GM23338 (cell line): ENCODE results near the gene GKN2. TPM values are rescaled to one million over a fixed set of nuclear protein-coding genes. Genes with fewer than 3 reads are reported as not detected.

ENCODE experiments used
- ATAC-seq: fragments of 200-7000 bp; cut with Tn5 transposase; 3 replicates; pipeline ENCODE4 v1.9.1; 2020
- DNase-seq: peaks from one replicate; pipeline ENCODE4 v3.0.0-alpha.2; 2015; ENCODE audit warnings: low spot score
- H2AFZ ChIP-seq: fragments of 200-600 bp; sonication (generic); 2 replicates; pipeline ENCODE4 v1.8.0; 2016; ENCODE audit warnings: antibody characterized with exemption, mild to moderate bottlenecking, moderate library complexity
- H3F3A ChIP-seq: fragments of 200-600 bp; sonication (generic); replicated peaks from 2 replicates; pipeline ENCODE4 v1.8.0; 2017; ENCODE audit warnings: antibody characterized with exemption, mixed run types, low read depth
- H3K27ac ChIP-seq: fragments of 200-600 bp; sonication (generic); 2 replicates; pipeline ENCODE4 v1.6.1; 2016; ENCODE audit warnings: low read depth
- H3K27me3 ChIP-seq: fragments of 200-600 bp; sonication (generic); 2 replicates; pipeline ENCODE4 v1.8.0; 2016; ENCODE audit warnings: mild to moderate bottlenecking, mixed run types, moderate library complexity; ENCODE audit not compliant: insufficient read depth
- H3K36me3 ChIP-seq: fragments of 200-600 bp; sonication (generic); 2 replicates; pipeline ENCODE4 v1.8.0; 2016; ENCODE audit warnings: mild to moderate bottlenecking; ENCODE audit not compliant: insufficient read depth
- H3K4me1 ChIP-seq: fragments of 200-600 bp; sonication (generic); 2 replicates; pipeline ENCODE4 v1.8.0; 2016; ENCODE audit warnings: mild to moderate bottlenecking, moderate library complexity; ENCODE audit not compliant: insufficient read depth
- H3K4me2 ChIP-seq: fragments of 200-600 bp; sonication (generic); 2 replicates; pipeline ENCODE4 v1.7.1; 2017; ENCODE audit warnings: mixed run types
- H3K4me3 ChIP-seq: fragments of 200-600 bp; sonication (generic); 2 replicates; pipeline ENCODE4 v1.6.1; 2016; ENCODE audit warnings: mixed run types
- H3K79me2 ChIP-seq: fragments of 200-600 bp; sonication (generic); replicated peaks from 2 replicates; pipeline ENCODE4 v1.8.0; 2017; ENCODE audit warnings: mild to moderate bottlenecking; ENCODE audit not compliant: insufficient read depth
- H3K9me2 ChIP-seq: fragments of 200-600 bp; sonication (generic); 2 replicates; pipeline ENCODE4 v1.8.0; 2017; ENCODE audit not compliant: insufficient read depth
- H4K20me1 ChIP-seq: fragments of 200-600 bp; sonication (generic); replicated peaks from 2 replicates; pipeline ENCODE4 v1.8.0; 2017; ENCODE audit warnings: mild to moderate bottlenecking; ENCODE audit not compliant: insufficient read depth
- H3K27ac Mint-ChIP-seq: 2 replicates; pipeline ENCODE4 v1.8.0; 2020; ENCODE audit warnings: inconsistent platforms, mild to moderate bottlenecking, moderate library complexity, mixed read lengths
- H3K27me3 Mint-ChIP-seq: 3 replicates; pipeline ENCODE4 v1.8.0; 2022; ENCODE audit warnings: low read depth, mild to moderate bottlenecking, moderate library complexity, mixed read lengths, inconsistent platforms; ENCODE audit not compliant: insufficient read depth, poor library complexity
- H3K36me3 Mint-ChIP-seq: 3 replicates; pipeline ENCODE4 v1.8.0; 2021; ENCODE audit warnings: low read depth, mild to moderate bottlenecking, inconsistent platforms, moderate library complexity, mixed read lengths
- H3K4me1 Mint-ChIP-seq: 3 replicates; pipeline ENCODE4 v1.8.0; 2020; ENCODE audit warnings: mild to moderate bottlenecking, inconsistent platforms, mixed read lengths
- H3K4me3 Mint-ChIP-seq: 3 replicates; pipeline ENCODE4 v1.8.0; 2021; ENCODE audit warnings: moderate library complexity, mild to moderate bottlenecking, inconsistent platforms, mixed read lengths
- H3K9me3 Mint-ChIP-seq: 3 replicates; pipeline ENCODE4 v1.8.0; 2020; ENCODE audit warnings: moderate library complexity, mild to moderate bottlenecking, inconsistent platforms, mixed read lengths
- CREB1 ChIP-seq: fragments of 250-450 bp; sonication (Bioruptor Pico); IDR thresholded peaks from 2 replicates; pipeline ENCODE4 v1.5.0; 2020; ENCODE audit warnings: low read depth, mild to moderate bottlenecking, moderate library complexity
- ETS1 ChIP-seq: IDR thresholded peaks from 2 replicates; pipeline ENCODE4 v1.6.1; 2016; ENCODE audit warnings: antibody characterized with exemption
- EZH2 ChIP-seq: fragments of 200-600 bp; sonication (generic); IDR thresholded peaks from one replicate; pipeline ENCODE4 v1.8.0; 2017; ENCODE audit warnings: antibody characterized with exemption, mild to moderate bottlenecking, low read depth; ENCODE audit not compliant: unreplicated experiment
- EZH2phosphoT487 ChIP-seq: fragments of 200-600 bp; sonication (generic); IDR thresholded peaks from one replicate; pipeline ENCODE4 v1.8.1; 2018; ENCODE audit warnings: antibody characterized with exemption; ENCODE audit not compliant: unreplicated experiment
- JUNB ChIP-seq: IDR thresholded peaks from one replicate; pipeline ENCODE4 v1.6.1; 2016; ENCODE audit warnings: antibody characterized with exemption; ENCODE audit not compliant: unreplicated experiment
- NANOG ChIP-seq: IDR thresholded peaks from 2 replicates; pipeline ENCODE4 v1.6.1; 2016; ENCODE audit warnings: antibody characterized with exemption, borderline replicate concordance
- POLR2AphosphoS5 ChIP-seq: IDR thresholded peaks from 2 replicates; pipeline ENCODE4 v1.6.1; 2016; ENCODE audit warnings: antibody characterized with exemption, low read depth
- REST ChIP-seq: IDR thresholded peaks from one replicate; pipeline ENCODE4 v1.6.1; 2018; ENCODE audit warnings: antibody characterized with exemption; ENCODE audit not compliant: unreplicated experiment
- ZNF114 ChIP-seq: fragments of 250-450 bp; sonication (Bioruptor Pico); IDR thresholded peaks from 2 replicates; pipeline ENCODE4 v1.5.0; 2020; ENCODE audit warnings: mild to moderate bottlenecking, moderate library complexity
- ZNF331 ChIP-seq: fragments of 250-450 bp; sonication (Bioruptor Pico); IDR thresholded peaks from 2 replicates; pipeline ENCODE4 v1.5.0; 2020; ENCODE audit warnings: low read depth, mild to moderate bottlenecking, moderate library complexity
- polyA plus RNA-seq: library from polyadenylated mRNA; unstranded; fragments of >200 nt; fragmentation: Nextera tagmentation; extraction: Ambion mirVana; gene quantifications from 2 replicates; pipeline ENCODE4 v1.2.1, GENCODE V29; 2016
- total RNA-seq: library from RNA; depleted of rRNA; stranded (reverse); fragments of >200 nt; shearing (Covaris generic); gene quantifications from 2 replicates; pipeline ENCODE4 v1.2.3, GENCODE V29; 2014
- TF ChIP-seq, protein P1 (sequence below), 2 experiments: fragments of 200-600 bp in 1 of 2; sonication (generic) in 1 of 2; conservative IDR thresholded peaks; 2 replicates each; pipeline versions ENCODE4 v1.5.1 to v1.6.1; 2016 to 2017; ENCODE audit warnings: antibody characterized with exemption in 2 of 2, low read depth in 2 of 2, mild to moderate bottlenecking in 2 of 2, moderate library complexity in 1 of 2
- TF ChIP-seq, protein P2 (sequence below): fragments of 250-450 bp; sonication (Bioruptor Pico); IDR thresholded peaks from 2 replicates; pipeline ENCODE4 v1.5.0; 2020; ENCODE audit warnings: mild to moderate bottlenecking, moderate library complexity

The GKN2 gene
- total and polyA plus RNA-seq, 2 experiments from 2014 or later: not detected

DNA sequence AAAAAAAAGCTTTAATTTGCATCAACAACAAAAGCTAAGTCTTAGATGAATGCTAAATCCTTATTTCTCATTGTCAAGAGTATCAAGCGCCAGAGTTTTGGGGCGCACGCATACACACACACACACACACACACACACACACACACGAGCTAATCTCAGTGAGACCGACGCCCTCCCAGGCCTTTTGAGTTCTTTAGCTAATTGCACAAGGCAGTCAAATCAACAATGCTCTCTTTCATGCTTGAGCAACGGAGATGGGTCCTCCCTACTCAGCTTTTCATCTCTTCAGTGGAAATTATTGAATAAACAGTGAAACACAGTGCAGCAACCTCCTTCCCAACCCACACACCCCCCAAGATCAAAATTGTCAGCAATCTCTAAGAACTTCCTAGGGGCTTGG lies 41.0 kb upstream of the GKN2 start (continued):
- TF ChIP-seq, protein P1, sequence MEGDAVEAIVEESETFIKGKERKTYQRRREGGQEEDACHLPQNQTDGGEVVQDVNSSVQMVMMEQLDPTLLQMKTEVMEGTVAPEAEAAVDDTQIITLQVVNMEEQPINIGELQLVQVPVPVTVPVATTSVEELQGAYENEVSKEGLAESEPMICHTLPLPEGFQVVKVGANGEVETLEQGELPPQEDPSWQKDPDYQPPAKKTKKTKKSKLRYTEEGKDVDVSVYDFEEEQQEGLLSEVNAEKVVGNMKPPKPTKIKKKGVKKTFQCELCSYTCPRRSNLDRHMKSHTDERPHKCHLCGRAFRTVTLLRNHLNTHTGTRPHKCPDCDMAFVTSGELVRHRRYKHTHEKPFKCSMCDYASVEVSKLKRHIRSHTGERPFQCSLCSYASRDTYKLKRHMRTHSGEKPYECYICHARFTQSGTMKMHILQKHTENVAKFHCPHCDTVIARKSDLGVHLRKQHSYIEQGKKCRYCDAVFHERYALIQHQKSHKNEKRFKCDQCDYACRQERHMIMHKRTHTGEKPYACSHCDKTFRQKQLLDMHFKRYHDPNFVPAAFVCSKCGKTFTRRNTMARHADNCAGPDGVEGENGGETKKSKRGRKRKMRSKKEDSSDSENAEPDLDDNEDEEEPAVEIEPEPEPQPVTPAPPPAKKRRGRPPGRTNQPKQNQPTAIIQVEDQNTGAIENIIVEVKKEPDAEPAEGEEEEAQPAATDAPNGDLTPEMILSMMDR (conservative IDR thresholded peaks at IDR 0.05; ENCODE audit: low read depth in 2 of 2): no peak
- no peak for TF ChIP-seq JUNB
- no peak for TF ChIP-seq ZNF331 (CRISPR knock-in tag)
- TF ChIP-seq REST: no peak
- no peak for TF ChIP-seq EZH2phosphoT487

GRCh38 chr2:68992933-68993332 lies 40.2 kb upstream of the GKN2 start:
- H3K4me1 ChIP-seq: no peaks in the 10 kb centered on the region
- no peaks in the 10 kb centered on the region for H4K20me1 ChIP-seq
- H3F3A ChIP-seq: no peaks in the 10 kb centered on the region
- Mint-ChIP-seq H3K36me3 (no peaks in the 10 kb centered on the region), H3K27me3 (no peaks in the 10 kb centered on the region), H3K27ac (no peak overlapping the region), H3K4me3 (no peak overlapping the region), H3K4me1 (no peaks in the 10 kb centered on the region; the same call in 2 of the 3 replicates), H3K9me3 (no peaks in the 10 kb centered on the region)
- no peaks in the 10 kb centered on the region for H3K79me2 ChIP-seq
- no peak overlapping the region for H3K4me3 ChIP-seq
- ATAC-seq (no peak), DNase-seq (no peak)
- H3K4me2 ChIP-seq: no peak overlapping the region
- no peaks in the 10 kb centered on the region for H3K9me2 ChIP-seq
- no peaks in the 10 kb centered on the region for H3K27me3 ChIP-seq
- H3K36me3 ChIP-seq: no peaks in the 10 kb centered on the region
- no peak overlapping the region for H3K27ac ChIP-seq
- H2AFZ ChIP-seq: no peak overlapping the region
- TF ChIP-seq ZNF114 (CRISPR knock-in tag) (no peak), CREB1 (CRISPR knock-in tag) (no peak), POLR2AphosphoS5 (no peak), EZH2 (no peak), NANOG (no peak), ETS1 (no peak), EZH2phosphoT487 (no peak), ZNF331 (CRISPR knock-in tag) (no peak), JUNB (no peak)
- TF ChIP-seq, protein P2, sequence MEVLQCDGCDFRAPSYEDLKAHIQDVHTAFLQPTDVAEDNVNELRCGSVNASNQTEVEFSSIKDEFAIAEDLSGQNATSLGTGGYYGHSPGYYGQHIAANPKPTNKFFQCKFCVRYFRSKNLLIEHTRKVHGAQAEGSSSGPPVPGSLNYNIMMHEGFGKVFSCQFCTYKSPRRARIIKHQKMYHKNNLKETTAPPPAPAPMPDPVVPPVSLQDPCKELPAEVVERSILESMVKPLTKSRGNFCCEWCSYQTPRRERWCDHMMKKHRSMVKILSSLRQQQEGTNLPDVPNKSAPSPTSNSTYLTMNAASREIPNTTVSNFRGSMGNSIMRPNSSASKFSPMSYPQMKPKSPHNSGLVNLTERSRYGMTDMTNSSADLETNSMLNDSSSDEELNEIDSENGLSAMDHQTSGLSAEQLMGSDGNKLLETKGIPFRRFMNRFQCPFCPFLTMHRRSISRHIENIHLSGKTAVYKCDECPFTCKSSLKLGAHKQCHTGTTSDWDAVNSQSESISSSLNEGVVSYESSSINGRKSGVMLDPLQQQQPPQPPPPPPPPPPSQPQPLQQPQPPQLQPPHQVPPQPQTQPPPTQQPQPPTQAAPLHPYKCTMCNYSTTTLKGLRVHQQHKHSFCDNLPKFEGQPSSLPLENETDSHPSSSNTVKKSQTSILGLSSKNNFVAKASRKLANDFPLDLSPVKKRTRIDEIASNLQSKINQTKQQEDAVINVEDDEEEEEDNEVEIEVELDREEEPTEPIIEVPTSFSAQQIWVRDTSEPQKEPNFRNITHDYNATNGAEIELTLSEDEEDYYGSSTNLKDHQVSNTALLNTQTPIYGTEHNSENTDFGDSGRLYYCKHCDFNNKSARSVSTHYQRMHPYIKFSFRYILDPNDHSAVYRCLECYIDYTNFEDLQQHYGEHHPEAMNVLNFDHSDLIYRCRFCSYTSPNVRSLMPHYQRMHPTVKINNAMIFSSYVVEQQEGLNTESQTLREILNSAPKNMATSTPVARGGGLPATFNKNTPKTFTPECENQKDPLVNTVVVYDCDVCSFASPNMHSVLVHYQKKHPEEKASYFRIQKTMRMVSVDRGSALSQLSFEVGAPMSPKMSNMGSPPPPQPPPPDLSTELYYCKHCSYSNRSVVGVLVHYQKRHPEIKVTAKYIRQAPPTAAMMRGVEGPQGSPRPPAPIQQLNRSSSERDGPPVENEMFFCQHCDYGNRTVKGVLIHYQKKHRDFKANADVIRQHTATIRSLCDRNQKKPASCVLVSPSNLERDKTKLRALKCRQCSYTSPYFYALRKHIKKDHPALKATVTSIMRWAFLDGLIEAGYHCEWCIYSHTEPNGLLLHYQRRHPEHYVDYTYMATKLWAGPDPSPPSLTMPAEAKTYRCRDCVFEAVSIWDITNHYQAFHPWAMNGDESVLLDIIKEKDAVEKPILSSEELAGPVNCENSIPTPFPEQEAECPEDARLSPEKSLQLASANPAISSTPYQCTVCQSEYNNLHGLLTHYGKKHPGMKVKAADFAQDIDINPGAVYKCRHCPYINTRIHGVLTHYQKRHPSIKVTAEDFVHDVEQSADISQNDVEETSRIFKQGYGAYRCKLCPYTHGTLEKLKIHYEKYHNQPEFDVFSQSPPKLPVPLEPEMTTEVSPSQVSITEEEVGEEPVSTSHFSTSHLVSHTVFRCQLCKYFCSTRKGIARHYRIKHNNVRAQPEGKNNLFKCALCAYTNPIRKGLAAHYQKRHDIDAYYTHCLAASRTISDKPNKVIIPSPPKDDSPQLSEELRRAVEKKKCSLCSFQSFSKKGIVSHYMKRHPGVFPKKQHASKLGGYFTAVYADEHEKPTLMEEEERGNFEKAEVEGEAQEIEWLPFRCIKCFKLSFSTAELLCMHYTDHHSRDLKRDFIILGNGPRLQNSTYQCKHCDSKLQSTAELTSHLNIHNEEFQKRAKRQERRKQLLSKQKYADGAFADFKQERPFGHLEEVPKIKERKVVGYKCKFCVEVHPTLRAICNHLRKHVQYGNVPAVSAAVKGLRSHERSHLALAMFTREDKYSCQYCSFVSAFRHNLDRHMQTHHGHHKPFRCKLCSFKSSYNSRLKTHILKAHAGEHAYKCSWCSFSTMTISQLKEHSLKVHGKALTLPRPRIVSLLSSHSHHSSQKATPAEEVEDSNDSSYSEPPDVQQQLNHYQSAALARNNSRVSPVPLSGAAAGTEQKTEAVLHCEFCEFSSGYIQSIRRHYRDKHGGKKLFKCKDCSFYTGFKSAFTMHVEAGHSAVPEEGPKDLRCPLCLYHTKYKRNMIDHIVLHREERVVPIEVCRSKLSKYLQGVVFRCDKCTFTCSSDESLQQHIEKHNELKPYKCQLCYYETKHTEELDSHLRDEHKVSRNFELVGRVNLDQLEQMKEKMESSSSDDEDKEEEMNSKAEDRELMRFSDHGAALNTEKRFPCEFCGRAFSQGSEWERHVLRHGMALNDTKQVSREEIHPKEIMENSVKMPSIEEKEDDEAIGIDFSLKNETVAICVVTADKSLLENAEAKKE (CRISPR knock-in tag): no peak
